Gastroesophageal sphincter (tissue), 3 donors: ENCODE data around the gene FUBP1.

Experiments
- POLR2A ChIP-seq, 2 donors: fragments of 450-650 bp; IDR thresholded peaks; one replicate each; pipeline ENCODE4 v1.6.1; 2017; ENCODE audit warnings: antibody characterized with exemption in 2 of 2, mild to moderate bottlenecking in 2 of 2, moderate library complexity in 1 of 2
- POLR2AphosphoS5 ChIP-seq: sonication (generic); formaldehyde crosslinking; IDR thresholded peaks from one replicate; pipeline ENCODE4 v1.6.1; 2017; ENCODE audit warnings: antibody characterized with exemption
- TF ChIP-seq, protein P1 (sequence below), 4 experiments: fragments of 200-600 bp in 2 of 4; fragments of 450-650 bp in 2 of 4; sonication (generic) in 1 of 4; IDR thresholded peaks; one replicate each; pipeline ENCODE4 v1.5.1; 2017 to 2019; ENCODE audit warnings: antibody characterized with exemption in 4 of 4, mild to moderate bottlenecking in 2 of 4, moderate library complexity in 2 of 4

DNA sequence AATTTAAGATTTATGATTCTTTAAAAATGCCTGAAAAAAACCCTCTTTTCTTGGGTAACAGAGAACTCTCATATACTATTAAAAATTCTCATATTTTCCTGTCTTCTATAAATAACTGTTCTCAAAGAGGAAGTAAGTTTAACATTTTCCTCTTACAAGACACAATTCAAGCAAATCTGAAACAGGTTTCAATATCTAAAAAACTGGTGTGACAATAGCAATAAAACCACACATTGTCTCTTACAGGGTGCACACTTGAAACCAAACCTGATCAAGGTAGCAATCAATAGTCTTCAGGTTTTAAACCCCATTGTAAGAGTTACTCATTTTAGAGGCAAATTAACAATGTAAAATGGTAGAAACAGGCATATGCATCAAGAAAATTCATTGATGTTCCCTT lies 28.0 kb downstream of the FUBP1 start:
- TF ChIP-seq POLR2A (IDR thresholded peaks at IDR 0.05) = no peak
- TF ChIP-seq, protein P1, sequence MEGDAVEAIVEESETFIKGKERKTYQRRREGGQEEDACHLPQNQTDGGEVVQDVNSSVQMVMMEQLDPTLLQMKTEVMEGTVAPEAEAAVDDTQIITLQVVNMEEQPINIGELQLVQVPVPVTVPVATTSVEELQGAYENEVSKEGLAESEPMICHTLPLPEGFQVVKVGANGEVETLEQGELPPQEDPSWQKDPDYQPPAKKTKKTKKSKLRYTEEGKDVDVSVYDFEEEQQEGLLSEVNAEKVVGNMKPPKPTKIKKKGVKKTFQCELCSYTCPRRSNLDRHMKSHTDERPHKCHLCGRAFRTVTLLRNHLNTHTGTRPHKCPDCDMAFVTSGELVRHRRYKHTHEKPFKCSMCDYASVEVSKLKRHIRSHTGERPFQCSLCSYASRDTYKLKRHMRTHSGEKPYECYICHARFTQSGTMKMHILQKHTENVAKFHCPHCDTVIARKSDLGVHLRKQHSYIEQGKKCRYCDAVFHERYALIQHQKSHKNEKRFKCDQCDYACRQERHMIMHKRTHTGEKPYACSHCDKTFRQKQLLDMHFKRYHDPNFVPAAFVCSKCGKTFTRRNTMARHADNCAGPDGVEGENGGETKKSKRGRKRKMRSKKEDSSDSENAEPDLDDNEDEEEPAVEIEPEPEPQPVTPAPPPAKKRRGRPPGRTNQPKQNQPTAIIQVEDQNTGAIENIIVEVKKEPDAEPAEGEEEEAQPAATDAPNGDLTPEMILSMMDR (IDR thresholded peaks at IDR 0.05) = no peak
- no peak for TF ChIP-seq POLR2AphosphoS5
